CD4-positive, CD25-positive, alpha-beta regulatory T cell (primary cell): Measurements from ENCODE around the gene PYGO2. TPM values are rescaled to one million over a fixed set of nuclear protein-coding genes. Genes with fewer than 3 reads are reported as not detected.
"Not testable (repeated sequence)": the region's sequence is repeated elsewhere in the genome, so short reads cannot be mapped to it uniquely, and the experiment has no call there.

Experiments used
- ATAC-seq, 2 donors: fragments of 150-1000 bp; cut with Tn5 transposase; one replicate each; pipeline ENCODE4 v1.10.0; 2021; ENCODE audit warnings: low read depth in 2 of 2, moderate number of reproducible peaks in 2 of 2, moderate library complexity in 1 of 2
- DNase-seq, 3 donors: peaks; one replicate each; pipeline versions ENCODE4 v3.0.0 to v3.0.0-alpha.2; 2012 to 2022; ENCODE audit warnings: mixed read lengths in 1 of 3
- H3K27ac ChIP-seq: one replicate; pipeline ENCODE4 v1.7.0; 2013; ENCODE audit warnings: mild to moderate bottlenecking, low read length; ENCODE audit not compliant: insufficient read depth, poor library complexity, severe bottlenecking
- H3K27me3 ChIP-seq: one replicate; pipeline ENCODE4 v1.7.0; 2013; ENCODE audit warnings: low read length; ENCODE audit not compliant: control insufficient read depth, insufficient read depth
- H3K36me3 ChIP-seq: one replicate; pipeline ENCODE4 v1.7.0; 2013; ENCODE audit warnings: mild to moderate bottlenecking, low read length, moderate library complexity; ENCODE audit not compliant: control insufficient read depth, insufficient read depth
- H3K4me1 ChIP-seq: 2 replicates; pipeline ENCODE4 v1.7.0; 2013; ENCODE audit warnings: mild to moderate bottlenecking, low read length; ENCODE audit not compliant: insufficient read depth, control insufficient read depth, poor library complexity, severe bottlenecking
- H3K4me3 ChIP-seq: one replicate; pipeline ENCODE4 v1.7.0; 2013; ENCODE audit warnings: low read depth, mild to moderate bottlenecking, low read length, moderate library complexity
- H3K9me3 ChIP-seq, 2 experiments: 1 replicate in 1 of 2; 2 replicates in 1 of 2; pipeline ENCODE4 v1.7.0; 2013; ENCODE audit warnings: low read length in 2 of 2, mild to moderate bottlenecking in 1 of 2, moderate library complexity in 1 of 2; ENCODE audit not compliant: control insufficient read depth in 2 of 2
- H3K27ac Mint-ChIP-seq, 3 donors: one replicate each; pipeline ENCODE4 v1.8.0; 2020 to 2022; ENCODE audit warnings: mild to moderate bottlenecking in 3 of 3, mixed read lengths in 3 of 3, moderate library complexity in 2 of 3
- H3K27me3 Mint-ChIP-seq: one replicate; pipeline ENCODE4 v1.8.0; 2022; ENCODE audit warnings: mild to moderate bottlenecking, mixed read lengths
- H3K36me3 Mint-ChIP-seq: one replicate; pipeline ENCODE4 v1.8.0; 2020; ENCODE audit warnings: mixed read lengths
- H3K4me1 Mint-ChIP-seq, 4 donors: one replicate each; pipeline ENCODE4 v1.8.0; 2020 to 2022; ENCODE audit warnings: mixed read lengths in 4 of 4, mild to moderate bottlenecking in 1 of 4
- H3K4me3 Mint-ChIP-seq, 4 donors: one replicate each; pipeline ENCODE4 v1.8.0; 2020 to 2022; ENCODE audit warnings: mild to moderate bottlenecking in 4 of 4, mixed read lengths in 4 of 4, moderate library complexity in 3 of 4
- H3K9me3 Mint-ChIP-seq, 7 donors: one replicate each; pipeline ENCODE4 v1.8.0; 2020 to 2022; ENCODE audit warnings: mixed read lengths in 7 of 7, mild to moderate bottlenecking in 3 of 7, moderate library complexity in 2 of 7
- polyA plus RNA-seq, 4 donors: library from polyadenylated mRNA; unstranded; fragments of 300-500 nt; fragmentation: Illumina TruSeq; gene quantifications; one replicate each; pipeline ENCODE4 v1.2.3, GENCODE V29; 2021
- total RNA-seq: library from RNA; stranded (reverse); gene quantifications from one replicate; pipeline ENCODE4 v1.2.3, GENCODE V29; 2022

PYGO2 gene
- total and polyA plus RNA-seq, 5 donors from 2014 or later: 30.2 to 47.3 (median 46.6) TPM

GRCh38 chr1:154982897-154983648 lies 21.5 kb upstream of the PYGO2 start, which contains the start of gene FLAD1:
FLAD1 (plus strand) TSS chr1:154983344; CDS start chr1:154983695, 351 bp downstream.
- H3K27ac Mint-ChIP-seq: no peak within 1 kb of the TSS
- no peaks in the 10 kb centered on the region for H3K9me3 Mint-ChIP-seq
- no peak within 1 kb of the TSS for H3K4me3 Mint-ChIP-seq

GRCh38 chr1:154982341-154982740 lies 20.8 kb upstream of the PYGO2 start:
- peak overlapping the region; percentile 98 for H3K4me3 ChIP-seq
- Mint-ChIP-seq H3K27ac (no peak overlapping the region), H3K36me3 (peaks cover 3% of the 10 kb centered on the region), H3K27me3 (no peaks in the 10 kb centered on the region), H3K9me3 (no peaks in the 10 kb centered on the region), H3K4me3 (no peak overlapping the region), H3K4me1 (peaks cover 0 to 6% (median 2%) of the 10 kb centered on the region in 4 donors)
- peaks cover 30% of the 10 kb centered on the region for H3K4me1 ChIP-seq
- H3K36me3 ChIP-seq: no peaks in the 10 kb centered on the region
- no peaks in the 10 kb centered on the region for H3K9me3 ChIP-seq
- DNase-seq (no peak), ATAC-seq (no peak)
- peak overlapping the region; percentile 85 for H3K27ac ChIP-seq
- H3K27me3 ChIP-seq: no peaks in the 10 kb centered on the region

More at GRCh38 chr1:154982897-154983648, 21.5 kb upstream of the PYGO2 start, which contains the start of gene FLAD1:
- Mint-ChIP-seq H3K4me1 (peaks cover 0 to 7% (median 3%) of the 10 kb centered on the region in 4 donors), H3K36me3 (peaks cover 3% of the 10 kb centered on the region), H3K27me3 (no peaks in the 10 kb centered on the region)
- Histone ChIP-seq H3K9me3 (no peaks in the 10 kb centered on the region), H3K27me3 (no peaks in the 10 kb centered on the region), H3K36me3 (peaks cover 5% of the 10 kb centered on the region), H3K4me3 (peak within 1 kb of the TSS; percentile 98), H3K4me1 (peaks cover 30% of the 10 kb centered on the region), H3K27ac (peak within 1 kb of the TSS; percentile 85)
- ATAC-seq: peak; percentile 100
- peak; percentile 95 to 100 (median 95) for DNase-seq

GRCh38 chr1:154978360-154978759 lies 16.8 kb upstream of the PYGO2 start:
- no peak for DNase-seq
- H3K4me1 Mint-ChIP-seq: peaks cover 0 to 6% (median 3%) of the 10 kb centered on the region in 4 donors
- no peaks in the 10 kb centered on the region for H3K9me3 Mint-ChIP-seq
- ATAC-seq: no peak
- H3K4me3 Mint-ChIP-seq: no peak overlapping the region
- H3K36me3 Mint-ChIP-seq: peaks cover 3% of the 10 kb centered on the region
- H3K27ac ChIP-seq: no peak overlapping the region
- H3K4me3 ChIP-seq: no peak overlapping the region
- H3K27me3 ChIP-seq: no peaks in the 10 kb centered on the region
- peaks cover 30% of the 10 kb centered on the region for H3K4me1 ChIP-seq
- H3K36me3 ChIP-seq: no peaks in the 10 kb centered on the region
- H3K27me3 Mint-ChIP-seq: no peaks in the 10 kb centered on the region
- no peak overlapping the region for H3K27ac Mint-ChIP-seq
- H3K9me3 ChIP-seq: no peaks in the 10 kb centered on the region

- not testable (repeated sequence) for H3K9me3 Mint-ChIP-seq, H3K27me3 Mint-ChIP-seq, ATAC-seq, H3K36me3 ChIP-seq, H3K4me3 ChIP-seq, DNase-seq, H3K27ac ChIP-seq, H3K4me1 Mint-ChIP-seq, H3K27me3 ChIP-seq, H3K9me3 ChIP-seq, H3K36me3 Mint-ChIP-seq
- peak overlapping the region in 3 of 4 donors; percentile 20 to 35 (median 22) for H3K4me3 Mint-ChIP-seq
- peak overlapping the region in 1 of 3 donors; percentile 48 for H3K27ac Mint-ChIP-seq
- H3K4me1 ChIP-seq: peaks cover 33% of the 10 kb centered on the region
Observed at GRCh38 chr1:154977762-154978161, 16.2 kb upstream of the PYGO2 start.

GRCh38 chr1:154975409-154976059 lies 14.0 kb upstream of the PYGO2 start:
- H3K36me3 Mint-ChIP-seq: peaks cover 7% of the 10 kb centered on the region
- no peak overlapping the region for H3K4me3 Mint-ChIP-seq
- DNase-seq: peak; percentile 38 to 75 (median 48)
- no peak overlapping the region for H3K27ac Mint-ChIP-seq
- Histone ChIP-seq H3K4me1 (peaks cover 47% of the 10 kb centered on the region), H3K4me3 (peak overlapping the region; percentile 95), H3K27me3 (no peaks in the 10 kb centered on the region), H3K36me3 (no peaks in the 10 kb centered on the region), H3K9me3 (no peaks in the 10 kb centered on the region), H3K27ac (peak overlapping the region; percentile 98)
- H3K9me3 Mint-ChIP-seq: no peaks in the 10 kb centered on the region
- no peaks in the 10 kb centered on the region for H3K27me3 Mint-ChIP-seq
- peaks cover 0 to 27% (median 21%) of the 10 kb centered on the region in 4 donors for H3K4me1 Mint-ChIP-seq
- ATAC-seq: no peak

- H3K27ac Mint-ChIP-seq: no peak overlapping the region
Observed at GRCh38 chr1:154974808-154975408, 13.3 kb upstream of the PYGO2 start.

GRCh38 chr1:154974102-154974807 lies 12.7 kb upstream of the PYGO2 start, which contains the start of gene CKS1B:
CKS1B (plus strand) TSS chr1:154974681; CDS start chr1:154974746, 65 bp downstream.
- no peak within 1 kb of the TSS for H3K27ac Mint-ChIP-seq
- Histone ChIP-seq H3K27ac (peak within 1 kb of the TSS; percentile 98), H3K27me3 (no peaks in the 10 kb centered on the region), H3K4me3 (peak within 1 kb of the TSS; percentile 95), H3K36me3 (no peaks in the 10 kb centered on the region), H3K9me3 (no peaks in the 10 kb centered on the region), H3K4me1 (peaks cover 50% of the 10 kb centered on the region)
- peak; percentile 89 to 91 for ATAC-seq
- peaks cover 0 to 33% (median 25%) of the 10 kb centered on the region in 4 donors for H3K4me1 Mint-ChIP-seq
- peaks cover 4% of the 10 kb centered on the region for H3K36me3 Mint-ChIP-seq
- peak; percentile 92 to 99 (median 99) for DNase-seq
- no peaks in the 10 kb centered on the region for H3K27me3 Mint-ChIP-seq
- H3K9me3 Mint-ChIP-seq: no peaks in the 10 kb centered on the region
- H3K4me3 Mint-ChIP-seq: no peak within 1 kb of the TSS

More at GRCh38 chr1:154974808-154975408, 13.3 kb upstream of the PYGO2 start:
- peak; percentile 26 to 39 for ATAC-seq
- H3K4me1 ChIP-seq: peaks cover 50% of the 10 kb centered on the region
- H3K9me3 Mint-ChIP-seq: no peaks in the 10 kb centered on the region
- no peaks in the 10 kb centered on the region for H3K9me3 ChIP-seq
- peak overlapping the region; percentile 95 for H3K4me3 ChIP-seq
- no peaks in the 10 kb centered on the region for H3K27me3 Mint-ChIP-seq
- H3K4me1 Mint-ChIP-seq: peaks cover 0 to 27% (median 21%) of the 10 kb centered on the region in 4 donors
- peak overlapping the region; percentile 98 for H3K27ac ChIP-seq
- H3K36me3 Mint-ChIP-seq: peaks cover 7% of the 10 kb centered on the region
- H3K36me3 ChIP-seq: no peaks in the 10 kb centered on the region
- no peak overlapping the region for H3K4me3 Mint-ChIP-seq
- H3K27me3 ChIP-seq: no peaks in the 10 kb centered on the region
- peak; percentile 93 to 97 (median 97) for DNase-seq
